Ishikawa (cell line): ENCODE data around the gene ZNF682.

Experiments used
- RAD21 ChIP-seq: IDR thresholded peaks from 2 replicates; pipeline ENCODE4 v1.6.1; 2012; ENCODE audit warnings: low read depth
- REST ChIP-seq: IDR thresholded peaks from 2 replicates; pipeline ENCODE4 v1.6.1; 2012; ENCODE audit warnings: low read depth, mild to moderate bottlenecking
- YY1 ChIP-seq: IDR thresholded peaks from 2 replicates; pipeline ENCODE4 v1.6.1; 2012; ENCODE audit warnings: low read depth

DNA sequence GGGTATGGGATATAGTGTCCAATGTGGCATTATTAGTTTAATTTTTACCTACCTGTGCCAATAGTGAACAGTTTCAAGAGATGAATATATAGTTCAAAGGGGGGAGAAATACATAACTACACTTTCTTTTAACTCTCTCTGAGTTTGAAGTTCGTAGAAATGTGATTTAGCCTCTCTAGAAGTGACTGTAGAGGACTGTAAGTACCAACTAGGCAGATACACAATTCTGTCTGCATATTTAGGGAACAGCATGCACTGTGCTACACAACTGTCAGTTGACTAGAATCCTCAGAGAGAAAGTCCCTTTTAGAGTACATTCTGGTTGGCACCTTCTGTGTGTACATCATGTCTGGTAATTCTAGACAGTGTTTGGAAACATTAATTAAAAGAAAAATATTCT, 21.0 kb upstream of the ZNF682 start:
- TF ChIP-seq YY1 (no peak), RAD21 (no peak), REST (no peak)
